Gastroesophageal sphincter (tissue), 3 donors: Measurements from ENCODE around the gene ABHD1.

Source experiments
- CTCF ChIP-seq, 4 experiments: fragments of 200-600 bp in 2 of 4; fragments of 450-650 bp in 2 of 4; sonication (generic) in 1 of 4; IDR thresholded peaks; one replicate each; pipeline ENCODE4 v1.5.1; 2017 to 2019; ENCODE audit warnings: antibody characterized with exemption in 4 of 4, mild to moderate bottlenecking in 2 of 4, moderate library complexity in 2 of 4
- EP300 ChIP-seq: sonication (generic); formaldehyde crosslinking; IDR thresholded peaks from one replicate; pipeline ENCODE4 v1.6.1; 2017; ENCODE audit warnings: antibody characterized with exemption, mild to moderate bottlenecking
- POLR2A ChIP-seq, 2 donors: fragments of 450-650 bp; IDR thresholded peaks; one replicate each; pipeline ENCODE4 v1.6.1; 2017; ENCODE audit warnings: antibody characterized with exemption in 2 of 2, mild to moderate bottlenecking in 2 of 2, moderate library complexity in 1 of 2
- POLR2AphosphoS5 ChIP-seq: sonication (generic); formaldehyde crosslinking; IDR thresholded peaks from one replicate; pipeline ENCODE4 v1.6.1; 2017; ENCODE audit warnings: antibody characterized with exemption

GRCh38 chr2:27078267-27079194, 45.1 kb upstream of the ABHD1 start, which contains the start of gene EMILIN1:
- TF ChIP-seq CTCF (IDR thresholded peaks at IDR 0.05): peak in 2 of 4 experiments; percentile 4 to 16
- peak; percentile 31 to 51 for TF ChIP-seq POLR2A (IDR thresholded peaks at IDR 0.05)
- TF ChIP-seq POLR2AphosphoS5: peak; percentile 63
- no peak for TF ChIP-seq EP300
